Subcutaneous adipose tissue (tissue), 4 donors: ENCODE data around the gene ACOXL. TPM values are rescaled to one million over a fixed set of nuclear protein-coding genes. Genes with fewer than 3 reads are reported as not detected.

Experiments used
- total RNA-seq, 4 donors: library from RNA; depleted of rRNA; stranded (reverse); fragments of >200 nt; gene quantifications; one replicate each; pipeline ENCODE4 v1.1.0, GENCODE V29; 2016
- TF ChIP-seq, protein P1 (sequence below): fragments of 450-650 bp; IDR thresholded peaks from one replicate; pipeline ENCODE4 v1.5.1; 2016; ENCODE audit warnings: low read depth, mild to moderate bottlenecking, control low read depth, antibody characterized with exemption, moderate library complexity

The ACOXL gene
- total RNA-seq, 4 donors from 2014 or later = not detected

DNA sequence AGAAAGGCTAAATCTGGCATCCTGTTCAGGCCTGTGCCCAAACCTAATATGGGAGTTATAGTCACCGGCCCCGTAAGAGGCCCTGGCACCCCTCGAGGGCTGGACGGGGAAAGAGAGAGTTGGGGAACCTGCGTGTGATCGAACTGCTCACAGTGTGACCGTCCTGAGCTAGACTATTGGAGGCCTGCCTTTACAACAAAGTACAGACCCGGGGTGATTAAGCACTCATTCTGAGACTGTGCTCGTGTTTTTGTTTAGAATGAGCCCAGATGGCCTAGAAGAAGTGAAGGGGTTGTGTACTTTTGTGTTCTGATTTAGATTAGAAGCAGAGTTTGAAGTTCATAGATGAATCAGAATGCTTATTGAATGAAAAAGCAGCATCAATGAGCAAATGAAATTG is 115.3 kb downstream of the ACOXL start:
- TF ChIP-seq, protein P1, sequence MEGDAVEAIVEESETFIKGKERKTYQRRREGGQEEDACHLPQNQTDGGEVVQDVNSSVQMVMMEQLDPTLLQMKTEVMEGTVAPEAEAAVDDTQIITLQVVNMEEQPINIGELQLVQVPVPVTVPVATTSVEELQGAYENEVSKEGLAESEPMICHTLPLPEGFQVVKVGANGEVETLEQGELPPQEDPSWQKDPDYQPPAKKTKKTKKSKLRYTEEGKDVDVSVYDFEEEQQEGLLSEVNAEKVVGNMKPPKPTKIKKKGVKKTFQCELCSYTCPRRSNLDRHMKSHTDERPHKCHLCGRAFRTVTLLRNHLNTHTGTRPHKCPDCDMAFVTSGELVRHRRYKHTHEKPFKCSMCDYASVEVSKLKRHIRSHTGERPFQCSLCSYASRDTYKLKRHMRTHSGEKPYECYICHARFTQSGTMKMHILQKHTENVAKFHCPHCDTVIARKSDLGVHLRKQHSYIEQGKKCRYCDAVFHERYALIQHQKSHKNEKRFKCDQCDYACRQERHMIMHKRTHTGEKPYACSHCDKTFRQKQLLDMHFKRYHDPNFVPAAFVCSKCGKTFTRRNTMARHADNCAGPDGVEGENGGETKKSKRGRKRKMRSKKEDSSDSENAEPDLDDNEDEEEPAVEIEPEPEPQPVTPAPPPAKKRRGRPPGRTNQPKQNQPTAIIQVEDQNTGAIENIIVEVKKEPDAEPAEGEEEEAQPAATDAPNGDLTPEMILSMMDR = no peak

DNA sequence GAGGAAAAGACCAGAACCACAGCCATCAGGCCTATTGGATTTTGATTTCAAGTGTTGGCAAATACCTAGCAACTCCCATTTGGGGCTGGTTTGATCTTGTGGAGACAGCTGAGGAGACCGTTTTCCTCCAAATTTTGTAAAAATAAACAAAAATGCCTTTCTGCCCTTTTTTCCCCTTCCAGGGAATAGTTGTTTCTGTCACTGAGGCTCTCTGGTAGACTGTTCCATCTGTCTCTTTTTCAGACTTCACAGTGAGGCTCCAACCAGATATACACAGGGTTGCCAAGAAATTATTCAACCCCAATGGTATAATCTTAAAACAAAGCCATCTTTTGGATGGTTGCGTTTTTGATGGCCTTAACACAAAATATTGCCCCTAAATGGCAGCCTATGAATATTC is 115.7 kb downstream of the ACOXL start:
- TF ChIP-seq, protein P1 = no peak

DNA sequence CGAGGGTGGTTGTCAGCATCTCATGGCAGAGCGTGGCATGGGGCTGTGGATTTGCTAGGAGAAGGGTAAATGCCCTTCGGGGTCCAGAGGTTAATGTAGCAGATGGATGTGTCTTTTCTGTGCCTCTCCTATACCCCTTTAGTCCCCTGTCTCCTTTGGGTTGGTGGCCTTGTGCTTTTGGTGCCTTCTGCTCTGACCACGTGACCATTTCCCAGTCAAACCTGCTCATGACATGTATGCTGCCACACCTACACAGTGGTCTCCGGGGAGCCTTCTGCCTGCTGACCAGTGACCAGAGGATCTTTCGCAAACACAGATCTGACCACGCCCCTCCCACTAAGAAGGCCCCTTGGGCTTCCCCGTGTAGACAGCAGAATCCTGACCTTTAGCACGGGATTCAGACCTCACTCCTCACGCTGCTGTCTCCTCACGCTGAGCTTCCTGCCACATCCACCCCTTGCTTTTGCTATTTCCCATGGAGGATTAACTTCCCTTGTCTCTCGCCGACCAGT is 116.2 kb downstream of the ACOXL start:
- TF ChIP-seq, protein P1 = no peak

DNA sequence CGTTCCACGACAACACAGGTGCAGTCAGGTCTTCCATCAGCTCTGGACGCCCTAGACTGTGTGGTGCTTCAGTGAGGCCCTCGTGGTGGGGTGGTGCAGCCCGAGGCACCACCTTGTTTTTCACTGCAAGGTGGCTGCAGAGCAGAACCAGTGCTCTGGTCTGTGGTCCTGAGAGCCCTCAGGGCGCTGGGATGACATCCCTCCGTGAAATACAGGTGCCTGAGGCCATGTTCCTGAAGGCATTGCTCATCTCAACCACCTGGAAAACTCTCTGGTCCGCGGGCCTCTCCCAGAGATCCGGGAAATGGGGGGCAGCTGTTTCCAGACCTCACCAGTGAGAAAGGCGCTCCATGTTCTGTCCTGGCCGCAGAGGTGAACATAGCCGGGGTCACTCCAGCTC is 119.2 kb downstream of the ACOXL start:
- TF ChIP-seq, protein P1 = no peak

DNA sequence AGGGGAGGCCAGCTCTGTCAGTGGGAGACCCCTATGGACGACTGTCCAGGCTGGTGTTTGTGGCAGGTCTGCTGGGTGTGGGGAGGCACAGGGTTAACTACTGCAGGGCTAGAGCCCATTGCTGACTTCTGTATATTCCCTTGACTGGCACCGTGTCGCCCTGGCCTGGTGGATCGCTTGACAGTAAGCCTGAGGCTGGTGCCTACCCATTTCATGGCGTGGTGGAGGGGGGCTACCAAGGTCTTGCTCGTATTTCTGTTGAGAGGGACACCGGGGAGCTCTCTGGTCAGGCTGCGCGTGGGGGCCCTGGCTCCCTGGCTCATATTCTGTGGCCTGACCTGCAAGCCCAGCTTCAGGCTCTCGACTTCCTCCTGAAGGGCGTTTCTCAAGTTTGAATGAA is 119.7 kb downstream of the ACOXL start:
- TF ChIP-seq, protein P1 = no peak

DNA sequence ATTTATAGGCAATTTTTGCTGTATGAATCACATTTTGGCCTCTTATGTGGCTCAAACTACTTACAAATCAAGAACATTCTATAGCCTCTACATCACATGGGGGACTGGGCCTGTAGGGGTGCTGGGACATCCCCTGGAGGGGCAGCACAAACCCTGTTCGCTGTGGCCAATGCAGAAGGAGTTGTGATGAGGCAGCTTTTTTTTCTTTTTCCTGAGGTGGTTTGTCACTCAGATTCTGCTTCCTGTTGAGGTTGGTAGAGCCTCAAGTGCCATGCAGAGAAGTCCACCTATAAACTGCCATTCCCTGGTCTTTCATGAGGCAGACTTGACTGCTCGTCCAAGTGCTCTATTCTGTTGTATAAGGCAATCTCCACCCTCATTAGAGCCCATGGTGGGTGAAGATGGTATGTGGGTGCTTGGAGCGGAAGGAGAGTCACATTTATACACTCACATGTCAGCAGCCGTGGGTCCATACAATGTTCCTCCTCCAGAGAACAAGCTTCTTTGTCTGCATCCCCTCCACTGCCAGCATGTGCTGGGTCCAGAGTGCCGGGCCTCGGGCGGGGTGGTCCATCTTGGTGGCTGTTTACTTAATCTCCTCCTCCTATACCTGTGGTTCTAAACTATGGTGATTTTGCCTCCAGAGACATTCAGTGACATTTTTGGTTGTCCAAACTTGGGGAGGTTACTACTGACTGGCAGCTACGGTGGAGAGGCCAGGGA is 120.3 kb downstream of the ACOXL start:
- TF ChIP-seq, protein P1 = no peak

DNA sequence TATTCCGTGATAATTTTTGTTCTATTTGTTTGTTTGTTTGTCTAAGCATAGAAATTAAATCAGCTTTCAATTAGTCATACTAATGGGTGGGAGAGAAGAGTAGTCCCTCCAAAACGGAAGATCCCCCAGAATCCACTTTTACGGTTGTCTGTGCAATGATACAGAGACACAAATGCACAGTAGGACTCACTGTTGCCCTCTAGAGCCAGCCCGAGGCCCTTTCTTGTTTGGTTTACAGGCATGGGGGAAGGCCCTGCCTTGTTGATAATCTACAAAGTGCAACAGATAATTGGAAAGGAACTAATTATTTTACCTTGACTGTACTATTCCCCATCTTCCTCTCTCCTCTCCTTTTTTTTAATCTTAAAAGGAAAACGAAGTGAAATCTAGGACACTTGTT is 121.1 kb downstream of the ACOXL start:
- TF ChIP-seq, protein P1 = no peak
